ENCODE results near the gene OTOF.

Gene OTOF

GRCh38 chr2:26460613-26461031, 17.3 kb downstream of the OTOF start:
- peaks cover 14% of the 10 kb centered on the region for H3K27me3 Mint-ChIP-seq (ENCODE audit: low read depth)
- no peak overlapping the region for H3K27ac Mint-ChIP-seq
- TF ChIP-seq CTCF (IDR thresholded peaks at IDR 0.05; ENCODE audit: unreplicated experiment in 3 of 3) = no peak
- no peaks in the 10 kb centered on the region for H3K36me3 Mint-ChIP-seq (ENCODE audit: low read depth)
- no peak overlapping the region for H3K4me3 Mint-ChIP-seq
- no peaks in the 10 kb centered on the region for H3K4me1 Mint-ChIP-seq
- H3K9me3 Mint-ChIP-seq = no peaks in the 10 kb centered on the region

GRCh38 chr2:26459991-26460612, 17.8 kb downstream of the OTOF start:
- H3K4me3 Mint-ChIP-seq = no peak overlapping the region
- peaks cover 12% of the 10 kb centered on the region for H3K27me3 Mint-ChIP-seq (ENCODE audit: low read depth)
- no peaks in the 10 kb centered on the region for H3K9me3 Mint-ChIP-seq
- TF ChIP-seq CTCF (IDR thresholded peaks at IDR 0.05; ENCODE audit: unreplicated experiment in 3 of 3) = no peak
- no peak overlapping the region for H3K27ac Mint-ChIP-seq
- no peaks in the 10 kb centered on the region for H3K36me3 Mint-ChIP-seq (ENCODE audit: low read depth)
- no peaks in the 10 kb centered on the region for H3K4me1 Mint-ChIP-seq

- Mint-ChIP-seq H3K27ac (no peak overlapping the region), H3K4me3 (no peak overlapping the region)
- TF ChIP-seq CTCF (IDR thresholded peaks at IDR 0.05; ENCODE audit: unreplicated experiment in 3 of 3) = no peak
These were observed 19.4 kb downstream of the OTOF start for GRCh38 chr2:26458365-26459042.

GRCh38 chr2:26457695-26458364, 20.1 kb downstream of the OTOF start:
- Mint-ChIP-seq H3K27ac (no peak overlapping the region), H3K36me3 (ENCODE audit: low read depth) (no peaks in the 10 kb centered on the region), H3K9me3 (no peaks in the 10 kb centered on the region), H3K27me3 (ENCODE audit: low read depth) (peaks cover 6% of the 10 kb centered on the region), H3K4me3 (no peak overlapping the region), H3K4me1 (no peaks in the 10 kb centered on the region)
- TF ChIP-seq CTCF (IDR thresholded peaks at IDR 0.05; ENCODE audit: unreplicated experiment in 3 of 3) = no peak

More at GRCh38 chr2:26458365-26459042, 19.4 kb downstream of the OTOF start:
- H3K27me3 Mint-ChIP-seq (ENCODE audit: low read depth) = peaks cover 8% of the 10 kb centered on the region
- H3K4me1 Mint-ChIP-seq = no peaks in the 10 kb centered on the region
- no peaks in the 10 kb centered on the region for H3K9me3 Mint-ChIP-seq
- no peaks in the 10 kb centered on the region for H3K36me3 Mint-ChIP-seq (ENCODE audit: low read depth)

- H3K27ac Mint-ChIP-seq = peak overlapping the region in 1 of 3 experiments; percentile 41
- H3K9me3 Mint-ChIP-seq = no peaks in the 10 kb centered on the region
- H3K4me3 Mint-ChIP-seq = no peak overlapping the region
- H3K36me3 Mint-ChIP-seq (ENCODE audit: low read depth) = no peaks in the 10 kb centered on the region
- H3K4me1 Mint-ChIP-seq = no peaks in the 10 kb centered on the region
- H3K27me3 Mint-ChIP-seq (ENCODE audit: low read depth) = peaks cover 5% of the 10 kb centered on the region
- TF ChIP-seq CTCF (IDR thresholded peaks at IDR 0.05; ENCODE audit: unreplicated experiment in 3 of 3) = no peak
These were observed 20.7 kb downstream of the OTOF start for GRCh38 chr2:26457251-26457666.
